H1 (cell line): Measurements from ENCODE around the gene HPS3. TPM values are rescaled to one million over a fixed set of nuclear protein-coding genes. Genes with fewer than 3 reads are reported as not detected.

Source experiments
- ASH2L ChIP-seq: fragments of 200-600, 300-600 bp; sonication (generic); IDR thresholded peaks from one replicate; pipeline ENCODE4 v1.7.1; 2017; ENCODE audit warnings: low read length
- BRCA1 ChIP-seq: IDR thresholded peaks from 2 replicates; pipeline ENCODE4 v1.6.1; 2012; ENCODE audit warnings: low read depth, low read length, improper control_type of control experiment
- CBX5 ChIP-seq: fragments of 300-800, 300-1000 bp; sonication (generic); IDR thresholded peaks from 2 replicates; pipeline ENCODE4 v1.7.1; 2016; ENCODE audit warnings: antibody characterized with exemption, low read length, low read depth
- CTBP2 ChIP-seq: IDR thresholded peaks from 2 replicates; pipeline ENCODE4 v1.7.0; 2011; ENCODE audit warnings: borderline replicate concordance, mild to moderate bottlenecking, moderate library complexity, mixed read lengths, low read length; ENCODE audit not compliant: insufficient read depth, insufficient read length
- HDAC2 ChIP-seq, 2 experiments: fragments of 300-600 bp in 1 of 2; sonication (generic) in 1 of 2; IDR thresholded peaks; 2 replicates each; pipeline ENCODE4 v1.6.1; 2011 to 2012; ENCODE audit warnings: low read depth in 2 of 2, low read length in 2 of 2, mild to moderate bottlenecking in 2 of 2, moderate library complexity in 2 of 2, borderline replicate concordance in 1 of 2, inconsistent platforms in 1 of 2
- JUN ChIP-seq: IDR thresholded peaks from 2 replicates; pipeline ENCODE4 v1.6.1; 2011; ENCODE audit warnings: low read depth, mild to moderate bottlenecking, improper control_type of control experiment, low read length
- JUND ChIP-seq: IDR thresholded peaks from 2 replicates; pipeline ENCODE4 v1.6.1; 2011; ENCODE audit warnings: mild to moderate bottlenecking, improper control_type of control experiment, low read length
- NANOG ChIP-seq: IDR thresholded peaks from 2 replicates; pipeline ENCODE4 v1.6.1; 2011; ENCODE audit warnings: low read length, low read depth, mild to moderate bottlenecking, inconsistent platforms; ENCODE audit not compliant: insufficient read depth, poor library complexity, severe bottlenecking
- PHF8 ChIP-seq: fragments of 200-600 bp; sonication (generic); conservative IDR thresholded peaks from 2 replicates; pipeline ENCODE4 v1.7.1; 2012; ENCODE audit warnings: low read depth, mild to moderate bottlenecking, inconsistent platforms, low read length, moderate library complexity
- POU5F1 ChIP-seq: IDR thresholded peaks from 2 replicates; pipeline ENCODE4 v1.6.1; 2011; ENCODE audit warnings: low read depth, mild to moderate bottlenecking, low read length, moderate library complexity
- SAP30 ChIP-seq: fragments of 300-600 bp; sonication (generic); IDR thresholded peaks from 2 replicates; pipeline ENCODE4 v1.7.1; 2012; ENCODE audit warnings: low read length, moderate library complexity, mild to moderate bottlenecking, inconsistent platforms; ENCODE audit not compliant: insufficient read depth, insufficient replicate concordance
- SIN3A ChIP-seq, 2 experiments: IDR thresholded peaks in 1 of 2; conservative IDR thresholded peaks in 1 of 2; 2 replicates each; pipeline ENCODE4 v1.6.1; 2011 to 2012; ENCODE audit warnings: low read length in 2 of 2, improper control_type of control experiment in 1 of 2, low read depth in 1 of 2, mild to moderate bottlenecking in 1 of 2
- SIX5 ChIP-seq: IDR thresholded peaks from 2 replicates; pipeline ENCODE4 v1.6.1; 2011; ENCODE audit warnings: mild to moderate bottlenecking, low read depth, low read length
- SP2 ChIP-seq: IDR thresholded peaks from 2 replicates; pipeline ENCODE4 v1.6.1; 2012; ENCODE audit warnings: mild to moderate bottlenecking, low read length, inconsistent platforms
- TAF7 ChIP-seq: optimal IDR thresholded peaks from 2 replicates; pipeline ENCODE3; 2011; ENCODE audit warnings: low read depth, mild to moderate bottlenecking, inconsistent platforms, low read length, moderate library complexity, borderline replicate concordance
- TEAD4 ChIP-seq: IDR thresholded peaks from 2 replicates; pipeline ENCODE4 v1.6.1; 2012; ENCODE audit warnings: low read depth, low read length, inconsistent platforms, mixed read lengths
- YY1 ChIP-seq: IDR thresholded peaks from 2 replicates; pipeline ENCODE4 v1.6.1; 2011; ENCODE audit warnings: low read depth, mild to moderate bottlenecking, low read length
- polyA plus RNA-seq, 7 experiments: library from polyadenylated mRNA; depleted of rRNA in 3 of 7; stranded (reverse) in 5 of 7; unstranded in 2 of 7; fragments of >200 nt in 5 of 7; fragments of 200-250 nt in 2 of 7; gene quantifications; 1 replicate in 5 of 7; 2 replicates in 1 of 7; 4 replicates in 1 of 7; pipeline versions ENCODE4 v1.2.1 to v1.2.3, GENCODE V29; 2011 to 2013; ENCODE audit warnings: missing spikeins in 2 of 7, mixed read lengths in 2 of 7
- total RNA-seq: library from RNA; stranded (reverse); fragmentation: NEBNext Ultra II Directional; extraction: Animal tissue kit (Norgen Biotek cat#: 25700); gene quantifications from 2 replicates; pipeline ENCODE4 v1.2.1, GENCODE V29; 2021
- TF ChIP-seq, protein P1 (sequence below): IDR thresholded peaks from 2 replicates; pipeline ENCODE4 v1.6.1; 2011; ENCODE audit warnings: low read length, improper control_type of control experiment
- TF ChIP-seq, protein P2 (sequence below): IDR thresholded peaks from 2 replicates; pipeline ENCODE4 v1.6.1; 2011; ENCODE audit warnings: low read depth, mild to moderate bottlenecking, low read length; ENCODE audit not compliant: insufficient read depth

Gene HPS3
- total and polyA plus RNA-seq, 2 of the 8 experiments (the other 6 are each of a cell fraction or from before 2014, with no cell fraction given), result 23.7 to 48.7 TPM

- TF ChIP-seq SP2, result peak; percentile 79
- peak in 1 of 2 experiments; percentile 21; a peak in 1 of 4 replicates for TF ChIP-seq SIN3A (conservative IDR thresholded peaks at IDR 0.05 in 1 of 2, IDR thresholded peaks at IDR 0.05 in 1 of 2; ENCODE audit: low read depth in 1 of 2, low read length in 2 of 2)
- peak; percentile 12 for TF ChIP-seq TAF7
- no peak for TF ChIP-seq JUND
- no peak for TF ChIP-seq POU5F1
- peak; percentile 67 for TF ChIP-seq PHF8
- TF ChIP-seq BRCA1, result no peak
- TF ChIP-seq TEAD4, result no peak; the same call in 1 of the 2 replicates
- TF ChIP-seq ASH2L, result peak; percentile 93
- no peak for TF ChIP-seq SIX5
- TF ChIP-seq HDAC2 (IDR thresholded peaks at IDR 0.05; ENCODE audit: borderline replicate concordance in 1 of 2, low read depth in 2 of 2, low read length in 2 of 2), result peak in 1 of 2 experiments; percentile 89; a peak in 1 of 4 replicates
- TF ChIP-seq, protein P1, sequence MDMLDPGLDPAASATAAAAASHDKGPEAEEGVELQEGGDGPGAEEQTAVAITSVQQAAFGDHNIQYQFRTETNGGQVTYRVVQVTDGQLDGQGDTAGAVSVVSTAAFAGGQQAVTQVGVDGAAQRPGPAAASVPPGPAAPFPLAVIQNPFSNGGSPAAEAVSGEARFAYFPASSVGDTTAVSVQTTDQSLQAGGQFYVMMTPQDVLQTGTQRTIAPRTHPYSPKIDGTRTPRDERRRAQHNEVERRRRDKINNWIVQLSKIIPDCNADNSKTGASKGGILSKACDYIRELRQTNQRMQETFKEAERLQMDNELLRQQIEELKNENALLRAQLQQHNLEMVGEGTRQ, result peak; percentile 41; the same call in 1 of the 2 replicates
- no peak for TF ChIP-seq CBX5
- no peak for TF ChIP-seq SAP30
- peak; percentile 26 for TF ChIP-seq CTBP2
- TF ChIP-seq, protein P2, sequence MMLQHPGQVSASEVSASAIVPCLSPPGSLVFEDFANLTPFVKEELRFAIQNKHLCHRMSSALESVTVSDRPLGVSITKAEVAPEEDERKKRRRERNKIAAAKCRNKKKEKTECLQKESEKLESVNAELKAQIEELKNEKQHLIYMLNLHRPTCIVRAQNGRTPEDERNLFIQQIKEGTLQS, result no peak
- TF ChIP-seq YY1, result 0 out of 2 replicates have a peak, but pooled peaks have one; percentile 3
- peak; percentile 61 for TF ChIP-seq NANOG
- TF ChIP-seq JUN, result 0 out of 2 replicates have a peak, but pooled peaks have one; percentile 11
Measured at GRCh38 chr3:149086232-149086988, 43.0 kb upstream of the HPS3 start, which contains the start of gene HLTF (continued).
